Renal cortex interstitium (tissue), 11 donors: ENCODE measurements around the gene HSPA4L. TPM values are rescaled to one million over a fixed set of nuclear protein-coding genes. Genes with fewer than 3 reads are reported as not detected.

Experiments
- DNase-seq, 11 donors: peaks; one replicate each; pipeline ENCODE4 v3.0.0-alpha.2; 2013; ENCODE audit warnings: low read depth in 9 of 11, low spot score in 4 of 11; ENCODE audit errors: extremely low read depth in 1 of 11
- polyA plus RNA-seq, 3 donors: library from polyadenylated mRNA; unstranded; fragments of 120-200 nt; gene quantifications; one replicate each; pipeline ENCODE4 v1.2.1, GENCODE V29; 2013; ENCODE audit not compliant: insufficient read length in 3 of 3

HSPA4L gene
- polyA plus RNA-seq, 3 donors = 10.5 to 15.5 (median 10.9) TPM

DNA sequence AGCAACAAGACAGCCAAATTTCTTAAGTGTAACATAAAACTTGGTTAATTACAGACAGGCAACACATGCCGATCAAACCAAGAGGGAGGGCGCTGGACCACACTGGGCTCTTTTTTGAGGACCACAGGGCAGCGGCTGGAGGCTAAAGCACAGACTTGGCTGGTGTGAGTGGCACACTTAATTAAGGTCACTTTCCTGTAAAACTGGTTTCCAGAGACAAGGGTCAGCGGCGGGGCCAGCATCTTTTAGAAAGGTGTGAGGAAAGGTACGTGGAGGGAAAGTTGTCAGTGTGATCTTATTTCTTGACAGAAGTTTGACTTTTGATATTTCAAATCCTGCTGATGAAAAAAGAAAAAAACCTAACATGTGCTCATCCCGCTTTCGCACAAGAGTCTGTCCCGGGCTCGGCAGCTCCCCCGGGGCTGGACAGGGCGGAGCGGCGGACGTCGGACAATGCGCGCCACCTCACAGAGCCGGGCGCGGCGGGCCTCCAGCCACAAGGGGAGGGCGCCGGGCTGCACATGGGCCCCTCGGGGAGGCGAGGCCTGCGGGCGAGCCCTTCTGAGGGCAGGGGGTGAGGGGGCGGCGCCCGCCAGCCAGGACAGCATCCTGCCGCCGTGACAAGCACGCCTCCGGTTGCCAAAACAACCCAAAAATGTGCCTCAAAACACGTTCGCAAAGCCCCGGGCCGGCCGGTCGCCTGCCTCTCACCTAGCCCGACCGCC lies 660 bp upstream of the HSPA4L start:
- DNase-seq = peak in 10 of 11 donors; percentile 1 to 49 (median 28)

DNA sequence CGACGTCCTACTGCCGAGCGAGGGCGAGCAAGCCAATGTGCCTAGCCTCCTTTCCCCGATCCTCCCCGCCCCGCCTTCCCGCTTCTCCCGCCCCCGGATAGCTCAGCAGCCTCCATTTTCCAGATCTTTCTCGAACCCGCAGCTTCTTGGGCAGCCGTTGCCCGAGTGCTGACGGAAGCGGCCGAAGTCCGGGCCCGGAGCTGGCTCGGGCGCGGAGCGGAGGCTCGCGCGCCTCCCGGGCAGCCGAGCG lies 172 bp upstream of the HSPA4L start:
- peak in 10 of 11 donors; percentile 67 to 83 (median 80) for DNase-seq

DNA sequence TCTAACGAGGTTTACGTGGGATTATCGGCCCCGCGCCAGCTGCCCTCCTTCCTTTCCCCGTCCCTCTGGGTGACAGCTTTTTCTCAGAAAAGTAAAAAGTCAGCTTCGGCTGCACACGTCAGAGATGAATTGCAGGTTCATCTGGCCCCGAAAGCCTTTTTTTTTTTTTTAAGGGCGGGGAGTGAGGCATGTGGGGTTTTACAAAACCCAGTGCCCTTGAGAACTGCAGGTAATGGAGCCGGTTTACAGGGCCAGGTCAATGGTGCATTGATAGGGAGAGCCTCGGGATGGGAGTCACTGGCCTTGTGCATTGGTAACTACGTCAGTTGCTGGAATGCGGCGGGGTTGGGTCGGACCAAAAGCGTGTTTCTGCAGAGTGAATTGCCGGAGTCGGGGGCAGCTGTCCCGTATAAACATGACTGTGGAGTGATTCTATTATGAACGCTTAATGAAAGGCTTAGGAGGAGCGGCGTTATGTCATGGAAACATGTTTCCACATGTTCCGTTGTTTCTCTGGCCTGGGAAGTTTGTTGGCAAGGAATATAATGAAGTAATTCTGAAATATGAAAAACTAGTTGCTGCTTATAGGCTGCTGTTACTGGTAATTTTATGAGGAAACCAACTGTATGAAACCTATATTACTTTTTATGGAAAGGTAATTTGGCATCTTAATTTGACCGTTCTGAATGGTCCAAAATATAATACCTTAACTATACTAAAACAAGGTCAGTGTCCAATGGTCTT lies 1.1 kb downstream of the HSPA4L start:
- DNase-seq = peak; percentile 18 to 57 (median 35)

DNA sequence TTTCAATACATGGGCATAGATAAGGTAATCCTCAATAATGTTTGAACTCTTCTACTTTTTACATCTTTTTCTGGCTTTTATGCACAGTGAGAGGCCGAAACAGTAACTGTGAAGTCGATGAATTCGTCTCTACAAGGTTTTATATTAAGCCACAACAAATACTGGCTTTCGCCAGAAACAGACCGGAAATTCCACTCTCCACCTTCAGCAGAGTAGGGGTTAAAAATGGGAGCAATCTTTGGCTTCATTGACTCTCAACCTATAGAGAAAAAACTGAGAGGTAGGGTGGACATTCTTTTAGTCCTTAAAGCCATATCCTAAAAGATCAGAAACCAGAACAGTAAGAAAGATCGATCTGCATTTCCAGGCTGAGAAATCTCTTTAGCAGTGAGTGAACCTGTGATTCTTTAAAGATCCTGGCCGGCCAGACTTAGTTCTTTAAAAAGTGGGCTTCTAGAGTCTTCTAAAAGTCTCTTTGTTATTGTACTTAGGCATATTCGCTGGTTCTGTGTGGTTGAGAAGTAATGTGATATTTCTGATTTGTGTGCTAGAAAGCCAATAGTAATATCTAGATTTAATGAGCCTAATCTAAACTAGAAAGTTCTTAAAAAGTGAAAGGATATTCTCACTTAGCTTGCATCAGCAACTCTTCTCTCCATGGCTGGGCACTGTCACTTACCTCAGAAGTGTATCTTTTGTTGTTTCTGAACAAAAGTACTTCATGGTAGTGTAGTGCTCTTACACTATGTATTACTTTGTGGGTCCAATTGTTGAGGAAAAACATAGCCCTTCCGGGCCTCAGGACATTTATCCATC lies 2.0 kb downstream of the HSPA4L start:
- no peak for DNase-seq

DNA sequence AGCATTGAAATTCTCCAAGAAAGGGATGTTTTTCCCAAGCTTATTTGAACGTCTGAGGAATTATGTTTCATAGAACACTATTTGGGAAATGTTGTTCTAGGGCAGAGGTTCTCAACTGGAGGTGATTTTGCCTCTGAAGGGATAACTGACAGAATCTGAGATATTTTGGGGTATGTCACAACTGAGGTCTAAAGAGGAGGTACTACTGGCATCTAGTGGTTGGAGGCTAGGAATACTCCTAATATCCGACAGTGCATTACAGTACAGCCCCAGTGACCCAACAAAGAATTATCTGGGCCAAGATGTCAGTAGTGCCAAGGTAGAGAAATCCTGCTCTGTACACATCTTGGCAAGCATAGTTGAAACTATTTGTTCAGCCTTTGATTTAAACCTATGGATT lies 6.4 kb downstream of the HSPA4L start:
- DNase-seq = no peak

DNA sequence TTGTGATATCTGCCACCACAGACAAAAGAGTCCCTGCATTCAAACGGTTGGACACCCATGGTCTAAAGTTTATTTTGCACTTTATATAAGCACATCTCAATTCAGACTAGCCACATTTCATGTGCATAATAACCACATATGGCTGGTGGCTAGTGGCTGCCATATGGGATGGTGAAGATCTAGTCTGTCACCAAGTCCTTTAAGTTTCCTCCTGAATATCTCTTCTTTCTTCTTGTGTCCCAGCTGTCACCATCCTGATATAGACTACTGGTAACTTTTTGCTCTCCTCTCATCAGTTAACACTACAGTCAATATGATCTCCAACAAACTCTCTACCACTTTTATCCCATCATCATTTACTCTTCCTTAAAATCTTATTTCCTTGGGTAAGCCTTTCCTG lies 9.3 kb downstream of the HSPA4L start:
- DNase-seq = no peak

DNA sequence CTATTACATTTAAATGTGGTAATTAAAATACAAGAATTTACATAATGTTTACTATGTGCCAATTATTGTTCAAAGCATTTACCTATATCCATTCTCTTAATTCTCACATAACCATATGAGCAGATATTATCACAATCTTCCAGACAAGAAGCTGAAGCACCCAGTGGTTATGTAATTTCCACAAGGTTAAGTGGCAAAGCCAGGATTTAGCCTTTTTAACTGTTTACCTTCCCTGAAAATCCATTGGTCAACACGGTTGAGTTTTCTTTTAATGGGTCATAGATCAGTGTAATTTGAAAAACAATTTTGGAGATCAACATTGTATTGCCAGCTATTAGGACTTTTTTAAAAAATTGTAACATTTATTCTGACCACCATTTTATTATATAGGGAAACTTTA lies 11.4 kb downstream of the HSPA4L start:
- no peak for DNase-seq

DNA sequence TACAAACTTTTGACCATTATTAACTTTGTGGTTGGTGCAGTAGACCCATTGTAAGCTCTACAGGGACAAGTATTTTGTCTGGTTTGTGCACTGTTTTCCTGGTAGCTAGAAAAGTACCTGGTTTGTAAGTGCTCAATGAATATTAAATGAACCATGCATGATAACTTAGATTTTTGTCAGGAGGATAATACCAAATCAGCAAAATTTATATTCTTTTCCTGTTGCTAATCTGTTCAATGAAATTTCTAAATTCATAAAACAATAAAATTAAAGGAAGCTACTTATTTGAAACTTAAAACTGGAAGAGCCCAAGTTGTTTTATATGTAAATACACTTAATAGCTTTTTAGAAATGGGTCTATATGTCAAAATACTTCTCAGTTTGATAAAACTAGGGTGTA lies 17.6 kb downstream of the HSPA4L start:
- DNase-seq = no peak

DNA sequence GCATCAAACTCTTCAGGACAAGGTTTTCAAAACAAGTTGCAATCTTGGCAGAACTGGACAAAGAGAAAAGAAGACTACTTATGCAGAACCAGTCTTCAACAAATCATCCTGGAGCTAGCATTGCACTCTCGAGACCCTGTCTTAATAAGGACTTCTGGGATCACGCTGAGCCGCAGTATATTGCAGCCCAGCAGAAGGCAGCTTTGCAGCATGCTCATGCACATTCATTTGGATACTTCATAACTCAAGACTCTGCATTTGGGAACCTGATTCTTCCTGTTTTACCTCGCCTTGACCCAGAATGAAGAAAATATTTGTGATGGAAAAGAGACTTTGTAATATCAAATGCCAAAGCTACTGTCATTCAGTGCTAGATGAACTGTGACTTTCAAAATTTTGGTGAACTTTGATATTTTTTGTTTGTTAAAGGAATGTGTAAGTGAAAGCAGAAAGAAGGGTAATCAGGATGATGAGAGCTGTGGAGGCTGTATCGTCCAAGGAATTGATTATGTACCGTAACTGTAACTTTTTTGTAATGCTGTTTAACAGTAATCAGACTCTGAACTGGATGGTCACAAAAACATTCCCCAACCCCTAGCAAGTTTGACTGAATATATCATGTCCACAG lies 27.2 kb downstream of the HSPA4L start:
- peak in 1 of 11 donors; percentile 2 for DNase-seq

DNA sequence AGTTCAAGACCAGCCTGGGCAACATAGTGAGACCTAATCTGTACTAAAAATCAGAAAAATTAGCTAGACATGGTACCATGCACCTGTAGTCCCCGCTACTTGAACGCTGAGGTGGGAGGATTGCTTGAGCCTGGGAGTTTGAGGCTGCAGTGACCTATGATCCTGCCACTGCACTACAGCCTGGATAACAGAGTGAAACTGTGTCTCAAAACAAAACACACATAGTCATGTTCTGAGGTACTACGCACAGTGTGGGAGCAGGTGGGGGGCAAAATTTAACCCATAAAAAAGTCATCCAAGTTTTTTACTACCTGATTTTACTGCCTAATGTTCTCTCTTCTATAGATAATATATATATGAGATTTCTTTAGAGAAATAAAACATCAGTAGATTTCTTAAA lies 28.4 kb downstream of the HSPA4L start:
- no peak for DNase-seq

DNA sequence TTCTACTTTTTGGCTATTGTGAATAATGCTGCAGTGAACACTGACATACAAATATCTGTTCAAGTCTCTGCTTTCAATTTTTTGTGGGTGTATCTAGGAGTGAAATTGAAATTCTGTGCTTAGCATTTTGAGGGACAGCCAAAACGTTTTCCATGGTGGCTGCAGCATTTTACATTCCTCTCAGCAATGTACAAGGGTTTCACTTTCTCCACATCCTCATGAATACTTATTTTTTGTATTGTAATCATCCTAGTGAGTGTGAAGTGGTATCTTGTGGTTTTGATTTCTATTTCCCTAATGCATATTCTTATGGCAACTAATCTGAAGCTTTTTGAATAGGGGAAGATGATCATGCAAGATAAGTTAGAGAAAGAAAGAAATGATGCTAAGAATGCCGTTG lies 40.3 kb downstream of the HSPA4L start:
- DNase-seq = no peak

DNA sequence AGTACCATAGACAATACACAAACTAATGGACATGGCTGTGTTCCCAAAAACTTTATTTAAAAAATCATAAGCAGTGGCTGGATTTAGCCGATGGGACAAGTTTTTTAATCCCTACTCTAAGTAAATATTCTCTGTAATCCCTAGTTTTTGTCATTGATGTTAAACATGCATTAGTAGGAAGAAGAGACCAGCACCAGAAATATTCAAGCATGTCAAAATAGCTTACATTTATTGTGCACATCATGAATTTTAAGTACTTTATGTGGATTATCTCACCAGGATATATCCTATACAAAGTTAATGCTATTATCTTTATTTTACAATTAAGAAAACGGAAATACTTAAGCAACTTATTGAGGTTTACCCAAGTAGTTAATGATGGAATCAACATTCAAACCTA lies 46.0 kb downstream of the HSPA4L start:
- DNase-seq = no peak

DNA sequence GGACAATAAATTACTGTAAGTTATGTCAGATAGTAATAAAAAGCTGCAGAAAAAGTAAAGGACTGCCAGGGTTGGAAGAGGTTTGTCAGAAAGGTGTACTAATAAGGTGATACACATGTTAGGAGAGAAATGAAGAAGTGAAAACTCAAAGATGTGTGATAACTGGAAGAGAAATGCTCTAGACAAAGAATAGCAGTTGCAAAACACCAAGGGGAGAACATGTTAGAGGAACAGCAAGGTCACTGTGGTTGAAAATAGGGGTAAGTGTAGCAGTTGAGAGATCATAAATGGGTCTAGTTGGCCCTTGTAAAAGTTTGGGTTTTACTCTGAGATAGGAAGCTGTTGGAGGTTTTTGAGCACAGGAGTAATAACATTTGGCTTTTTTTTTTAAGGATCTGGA lies 46.9 kb downstream of the HSPA4L start:
- DNase-seq = no peak

DNA sequence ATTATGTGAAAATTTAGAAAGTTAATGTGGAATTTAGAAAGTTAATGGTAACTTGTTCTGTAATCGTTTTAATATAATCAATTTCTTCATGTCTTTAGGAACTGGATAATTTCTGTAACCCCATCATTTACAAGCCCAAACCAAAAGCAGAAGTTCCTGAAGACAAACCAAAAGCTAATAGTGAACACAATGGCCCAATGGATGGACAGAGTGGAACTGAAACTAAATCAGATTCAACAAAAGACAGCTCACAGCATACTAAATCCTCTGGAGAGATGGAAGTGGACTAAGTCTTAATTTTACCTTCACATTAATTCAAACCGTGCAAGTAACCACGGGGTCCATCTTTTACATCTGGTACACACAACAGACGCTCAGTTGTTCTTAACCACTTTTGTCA lies 50.5 kb downstream of the HSPA4L start:
- no peak for DNase-seq

DNA sequence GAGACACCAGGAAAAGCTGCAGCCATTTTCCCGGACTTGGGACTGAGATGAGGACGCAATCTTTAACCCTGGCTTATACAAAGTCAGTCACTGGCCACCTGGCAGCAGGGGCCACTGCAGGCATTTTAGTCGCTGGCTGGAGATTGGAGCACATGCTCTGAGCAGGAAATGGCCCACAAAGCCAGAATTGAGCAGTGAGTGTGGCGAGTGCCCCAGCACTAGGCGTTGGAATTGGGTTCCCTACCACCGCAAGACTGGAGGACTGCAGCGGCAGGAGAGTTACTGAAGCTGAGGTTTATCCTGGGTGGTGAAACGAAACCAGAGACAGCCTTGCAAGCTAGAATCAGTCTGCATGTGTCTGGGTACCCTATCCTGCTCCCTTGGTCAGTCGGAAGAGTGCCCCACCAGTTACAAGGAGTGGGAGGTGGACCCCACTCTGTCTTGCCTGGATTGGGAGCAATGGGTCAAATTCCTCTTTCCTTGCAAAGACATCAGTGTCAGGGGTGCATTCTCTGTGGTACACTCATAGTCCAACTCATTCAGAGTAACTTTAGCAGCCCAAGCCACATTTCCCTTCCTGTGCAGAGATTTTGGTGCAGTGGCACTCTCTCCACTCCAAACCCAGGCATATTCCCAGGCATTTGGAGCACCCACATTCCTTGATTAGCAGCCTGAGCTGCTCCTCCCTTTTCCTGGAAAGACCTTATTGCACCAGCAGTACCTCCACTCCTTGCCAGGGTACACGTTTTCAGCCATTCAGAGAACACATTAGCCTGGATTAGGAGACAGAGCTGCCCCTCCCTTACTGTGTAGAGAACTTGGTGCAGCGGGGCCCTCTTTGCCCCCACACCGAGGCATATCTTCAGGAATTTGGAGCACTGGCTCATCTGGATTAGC lies 61.8 kb downstream of the HSPA4L start:
- DNase-seq = no peak

DNA sequence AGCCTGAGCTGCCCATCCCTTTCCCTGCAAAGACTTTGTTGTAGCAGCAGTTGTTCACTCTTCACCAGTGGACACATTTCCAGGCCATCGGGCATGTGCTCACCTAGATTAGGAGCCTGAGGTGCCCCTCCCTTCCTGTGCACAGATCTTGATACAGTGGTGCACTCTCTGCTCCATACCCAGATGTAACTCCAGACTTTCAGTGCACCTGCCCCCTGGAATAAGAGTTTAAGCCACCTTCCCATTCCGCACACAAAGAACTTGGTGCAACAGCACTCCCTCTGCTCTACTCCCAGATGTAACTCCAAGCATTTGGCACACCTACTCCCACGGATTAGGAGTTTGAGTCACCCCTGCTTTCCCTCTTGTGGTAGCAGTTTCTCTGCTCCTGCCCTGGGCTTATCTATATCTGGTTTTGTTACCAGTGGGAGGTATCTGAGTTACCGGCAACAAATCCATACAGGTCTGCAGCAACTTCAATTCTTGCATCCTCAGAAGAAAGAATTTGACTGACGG lies 62.5 kb downstream of the HSPA4L start:
- no peak for DNase-seq

DNA sequence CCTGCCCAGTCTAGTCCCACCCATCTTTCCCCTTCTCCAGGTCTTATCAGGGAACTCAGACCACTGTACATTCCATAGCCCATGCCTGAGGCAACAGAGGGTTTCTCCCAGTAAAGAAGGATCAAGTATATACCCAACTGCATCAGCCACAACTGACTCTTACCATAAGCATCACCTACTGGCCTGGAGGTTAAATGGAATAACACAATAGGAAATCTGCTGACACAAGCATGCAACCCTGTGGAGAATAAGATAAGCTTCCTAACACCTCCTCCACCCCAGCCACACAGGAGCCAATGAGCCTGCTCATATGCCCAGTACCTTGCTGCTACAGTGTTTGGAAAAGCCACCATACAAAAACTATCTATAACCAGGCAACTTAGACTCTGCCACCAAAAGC lies 63.9 kb downstream of the HSPA4L start:
- DNase-seq = no peak

DNA sequence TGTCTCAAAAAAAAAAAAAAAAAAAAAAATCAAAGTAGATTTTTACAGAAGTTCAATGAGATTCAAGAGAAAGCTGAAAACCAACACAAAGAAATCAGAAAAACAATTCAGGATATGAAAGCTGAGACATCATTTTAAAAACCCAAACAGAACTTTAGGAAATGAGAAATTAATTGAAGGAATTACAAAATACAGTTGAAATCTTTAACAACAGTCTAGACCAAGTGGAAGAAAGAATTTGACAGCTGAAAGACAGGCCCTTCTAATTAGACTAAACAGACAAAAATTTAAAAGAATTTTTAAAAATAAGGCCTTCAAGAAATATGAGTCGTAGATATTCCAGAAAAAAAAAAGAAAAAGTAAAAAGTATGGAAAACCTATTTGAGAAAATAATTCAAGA lies 64.6 kb downstream of the HSPA4L start:
- DNase-seq = no peak
